Type B pancreatic cell (in vitro differentiated cells): ENCODE measurements around the gene PTPRC. TPM values are rescaled to one million over a fixed set of nuclear protein-coding genes. Genes with fewer than 3 reads are reported as not detected.

ENCODE experiments used
- DNase-seq: peaks from one replicate; pipeline ENCODE4 v3.0.0; 2021; ENCODE audit warnings: mixed read lengths; ENCODE audit not compliant: unreplicated experiment; ENCODE audit errors: extremely low spot score
- H3K27ac Mint-ChIP-seq: 2 replicates; pipeline ENCODE4 v1.8.0; 2021; ENCODE audit warnings: mild to moderate bottlenecking, mixed read lengths
- H3K27me3 Mint-ChIP-seq: 2 replicates; pipeline ENCODE4 v1.8.0; 2021; ENCODE audit warnings: mixed read lengths
- H3K36me3 Mint-ChIP-seq: 2 replicates; pipeline ENCODE4 v1.8.0; 2021; ENCODE audit warnings: mixed read lengths
- H3K4me1 Mint-ChIP-seq: one replicate; pipeline ENCODE4 v1.8.0; 2021; ENCODE audit warnings: mixed read lengths; ENCODE audit not compliant: unreplicated experiment
- H3K4me3 Mint-ChIP-seq: 2 replicates; pipeline ENCODE4 v1.8.0; 2021; ENCODE audit warnings: mild to moderate bottlenecking, mixed read lengths
- H3K9me3 Mint-ChIP-seq: 2 replicates; pipeline ENCODE4 v1.8.0; 2021; ENCODE audit warnings: mixed read lengths
- total RNA-seq: library from RNA; stranded (reverse); gene quantifications from 2 replicates; pipeline ENCODE4 v1.2.1, GENCODE V29; 2021; ENCODE audit warnings: low replicate concordance
- TF ChIP-seq, protein P1 (sequence below): fragments of 200-600 bp; sonication (generic); conservative IDR thresholded peaks from 2 replicates; pipeline ENCODE4 v1.5.0; 2021; ENCODE audit warnings: antibody characterized with exemption, mild to moderate bottlenecking

PTPRC gene
- total RNA-seq, 1 donor from 2014 or later, result not detected

DNA sequence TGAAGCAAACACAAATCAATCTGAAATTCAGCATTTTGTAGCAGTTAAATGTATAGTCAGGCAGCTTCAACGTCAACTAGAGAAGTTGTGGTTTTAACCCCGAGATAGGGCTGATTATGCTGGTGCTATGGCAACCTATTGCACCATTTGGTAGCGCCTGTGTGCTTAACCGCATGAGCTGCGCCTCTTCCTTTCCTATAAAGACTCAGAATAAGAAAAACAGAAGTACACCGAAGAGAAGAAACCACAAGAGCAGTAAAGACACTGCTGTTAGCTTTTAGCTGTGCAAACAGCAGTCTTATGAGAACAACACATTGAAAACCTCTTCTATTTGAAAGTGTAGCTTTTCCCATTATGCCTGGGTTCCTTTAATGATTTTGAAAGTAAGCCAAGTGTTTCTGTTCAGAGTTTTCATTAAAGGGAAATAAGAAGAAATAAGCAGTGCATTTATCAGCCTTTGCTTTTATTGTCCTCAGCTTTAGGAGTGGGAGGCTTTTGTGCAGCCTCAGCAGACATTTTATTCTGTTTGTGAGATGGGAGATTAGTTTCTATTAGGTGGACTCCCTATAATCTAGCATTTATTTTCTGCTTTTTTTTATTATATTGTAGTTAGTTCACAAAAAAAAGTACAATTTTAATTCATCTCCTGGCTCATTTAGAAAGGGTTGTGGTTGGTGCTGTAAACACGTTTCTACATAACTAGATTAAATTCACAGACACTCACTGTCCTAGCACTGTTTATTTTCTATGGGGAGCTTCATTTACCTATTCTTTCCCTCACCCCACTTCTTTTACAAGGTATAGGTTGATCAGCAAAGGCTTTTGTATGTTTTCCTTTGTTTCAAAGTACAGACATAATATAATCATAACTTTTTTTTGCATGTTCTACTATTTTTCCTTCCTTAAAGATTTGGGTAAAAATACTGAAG lies 43.3 kb downstream of the PTPRC start:
- DNase-seq, result no peak
- H3K4me1 Mint-ChIP-seq, result peaks cover 14% of the 10 kb centered on the region
- H3K36me3 Mint-ChIP-seq, result no peaks in the 10 kb centered on the region
- peak overlapping the region; percentile 66 for H3K4me3 Mint-ChIP-seq
- peak overlapping the region; percentile 71 for H3K27ac Mint-ChIP-seq
- no peaks in the 10 kb centered on the region for H3K27me3 Mint-ChIP-seq
- no peaks in the 10 kb centered on the region for H3K9me3 Mint-ChIP-seq
- TF ChIP-seq, protein P1, sequence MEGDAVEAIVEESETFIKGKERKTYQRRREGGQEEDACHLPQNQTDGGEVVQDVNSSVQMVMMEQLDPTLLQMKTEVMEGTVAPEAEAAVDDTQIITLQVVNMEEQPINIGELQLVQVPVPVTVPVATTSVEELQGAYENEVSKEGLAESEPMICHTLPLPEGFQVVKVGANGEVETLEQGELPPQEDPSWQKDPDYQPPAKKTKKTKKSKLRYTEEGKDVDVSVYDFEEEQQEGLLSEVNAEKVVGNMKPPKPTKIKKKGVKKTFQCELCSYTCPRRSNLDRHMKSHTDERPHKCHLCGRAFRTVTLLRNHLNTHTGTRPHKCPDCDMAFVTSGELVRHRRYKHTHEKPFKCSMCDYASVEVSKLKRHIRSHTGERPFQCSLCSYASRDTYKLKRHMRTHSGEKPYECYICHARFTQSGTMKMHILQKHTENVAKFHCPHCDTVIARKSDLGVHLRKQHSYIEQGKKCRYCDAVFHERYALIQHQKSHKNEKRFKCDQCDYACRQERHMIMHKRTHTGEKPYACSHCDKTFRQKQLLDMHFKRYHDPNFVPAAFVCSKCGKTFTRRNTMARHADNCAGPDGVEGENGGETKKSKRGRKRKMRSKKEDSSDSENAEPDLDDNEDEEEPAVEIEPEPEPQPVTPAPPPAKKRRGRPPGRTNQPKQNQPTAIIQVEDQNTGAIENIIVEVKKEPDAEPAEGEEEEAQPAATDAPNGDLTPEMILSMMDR, result no peak

DNA sequence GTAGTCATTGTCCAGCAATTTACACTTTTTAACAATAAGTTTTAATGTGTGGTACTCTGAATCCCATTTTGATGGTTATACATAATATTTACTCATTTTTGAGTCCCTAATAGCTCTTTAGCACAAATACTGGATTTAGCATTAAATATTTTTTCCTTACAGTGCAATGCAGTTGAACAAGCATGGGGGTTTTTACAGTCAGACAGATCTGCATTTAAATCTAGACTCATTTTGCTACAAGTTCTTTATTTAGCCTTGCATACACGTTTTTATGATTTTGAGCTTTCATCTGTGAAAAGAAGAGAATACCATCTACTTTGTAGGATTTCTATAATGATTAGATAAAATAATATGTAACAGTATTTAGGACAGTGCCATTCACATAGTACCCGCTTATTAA lies 44.0 kb downstream of the PTPRC start:
- TF ChIP-seq, protein P1, result no peak
- H3K27me3 Mint-ChIP-seq, result no peaks in the 10 kb centered on the region

GRCh38 chr1:198683449-198683848 lies 44.6 kb downstream of the PTPRC start:
- no peaks in the 10 kb centered on the region for H3K27me3 Mint-ChIP-seq
- peaks cover 12% of the 10 kb centered on the region for H3K4me1 Mint-ChIP-seq
- no peaks in the 10 kb centered on the region for H3K9me3 Mint-ChIP-seq
- no peaks in the 10 kb centered on the region for H3K36me3 Mint-ChIP-seq
- TF ChIP-seq, protein P1, result no peak
- DNase-seq, result no peak
- H3K4me3 Mint-ChIP-seq, result no peak overlapping the region
- no peak overlapping the region for H3K27ac Mint-ChIP-seq

More for the DNA sequence above, 44.0 kb downstream of the PTPRC start:
- DNase-seq, result no peak
- Mint-ChIP-seq H3K9me3 (no peaks in the 10 kb centered on the region), H3K27ac (no peak overlapping the region), H3K4me1 (peaks cover 12% of the 10 kb centered on the region), H3K4me3 (no peak overlapping the region), H3K36me3 (no peaks in the 10 kb centered on the region)

- H3K27me3 Mint-ChIP-seq, result no peaks in the 10 kb centered on the region
- H3K4me3 Mint-ChIP-seq, result no peak overlapping the region
- TF ChIP-seq, protein P1, result peak; percentile 68
- no peaks in the 10 kb centered on the region for H3K9me3 Mint-ChIP-seq
- no peak overlapping the region for H3K27ac Mint-ChIP-seq
- DNase-seq, result no peak
- H3K36me3 Mint-ChIP-seq, result no peaks in the 10 kb centered on the region
- peaks cover 12% of the 10 kb centered on the region for H3K4me1 Mint-ChIP-seq
Measured at GRCh38 chr1:198686069-198686728, 47.4 kb downstream of the PTPRC start.

GRCh38 chr1:198687429-198687828 lies 48.6 kb downstream of the PTPRC start:
- no peaks in the 10 kb centered on the region for H3K36me3 Mint-ChIP-seq
- H3K4me3 Mint-ChIP-seq, result no peak overlapping the region
- no peak for DNase-seq
- TF ChIP-seq, protein P1, result no peak
- no peak overlapping the region for H3K27ac Mint-ChIP-seq
- H3K4me1 Mint-ChIP-seq, result peaks cover 7% of the 10 kb centered on the region
- no peaks in the 10 kb centered on the region for H3K27me3 Mint-ChIP-seq
- H3K9me3 Mint-ChIP-seq, result no peaks in the 10 kb centered on the region
